HG03565 (cell line): Measurements from ENCODE around the gene TMEM178A.
"Not testable (repeated sequence)": the region's sequence is repeated elsewhere in the genome, so short reads cannot be mapped to it uniquely, and the experiment has no call there.

ENCODE experiments used
- ATAC-seq: cut with Tn5 transposase; IDR thresholded peaks from one replicate; pipeline ENCODE4 v1.9.1; 2021; ENCODE audit warnings: mild to moderate bottlenecking, moderate library complexity; ENCODE audit not compliant: unreplicated experiment

The TMEM178A gene

DNA sequence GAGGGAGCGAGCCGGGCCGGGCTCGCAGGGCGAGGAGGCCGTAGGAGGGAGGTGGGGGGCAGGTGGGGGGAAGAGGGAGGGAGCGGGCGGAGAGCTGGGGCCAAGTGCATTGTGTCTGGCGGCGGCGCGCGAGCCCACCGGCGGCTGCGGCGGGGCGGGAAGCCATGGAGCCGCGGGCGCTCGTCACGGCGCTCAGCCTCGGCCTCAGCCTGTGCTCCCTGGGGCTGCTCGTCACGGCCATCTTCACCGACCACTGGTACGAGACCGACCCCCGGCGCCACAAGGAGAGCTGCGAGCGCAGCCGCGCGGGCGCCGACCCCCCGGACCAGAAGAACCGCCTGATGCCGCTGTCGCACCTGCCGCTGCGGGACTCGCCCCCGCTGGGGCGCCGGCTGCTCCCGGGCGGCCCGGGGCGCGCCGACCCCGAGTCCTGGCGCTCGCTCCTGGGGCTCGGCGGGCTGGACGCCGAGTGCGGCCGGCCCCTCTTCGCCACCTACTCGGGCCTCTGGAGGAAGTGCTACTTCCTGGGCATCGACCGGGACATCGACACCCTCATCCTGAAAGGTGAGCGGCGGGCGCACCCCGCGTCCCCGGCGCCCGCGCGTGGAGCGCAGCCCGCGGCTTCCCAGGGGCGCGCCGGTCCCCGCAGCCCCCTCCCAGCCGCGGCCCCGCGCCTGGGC lies at the start of gene TMEM178A:
TMEM178A (plus strand) TSS at position 107 of the 680 bp plus-strand sequence; CDS start at position 165, 58 bp downstream.
- no peak for ATAC-seq

DNA sequence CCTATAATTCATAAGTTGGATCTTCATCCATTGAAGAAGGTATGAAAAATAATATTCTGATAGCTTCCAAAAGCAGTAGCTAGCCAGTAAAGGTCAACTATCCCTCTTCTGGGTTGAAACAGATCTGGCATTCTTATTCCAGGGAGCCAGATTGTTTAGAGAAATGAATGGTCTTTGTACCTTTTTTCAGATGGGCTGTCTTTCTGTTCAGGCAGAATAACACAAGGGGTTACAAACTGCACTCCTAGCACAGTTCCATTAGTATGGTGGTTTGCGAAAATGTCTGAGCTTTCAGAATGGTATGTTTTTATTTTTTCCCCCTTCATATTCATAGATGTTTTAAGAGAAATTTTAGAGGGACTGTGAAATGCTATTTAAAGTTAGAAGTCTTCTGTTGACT lies 47.5 kb upstream of the TMEM178A start:
- no peak for ATAC-seq

DNA sequence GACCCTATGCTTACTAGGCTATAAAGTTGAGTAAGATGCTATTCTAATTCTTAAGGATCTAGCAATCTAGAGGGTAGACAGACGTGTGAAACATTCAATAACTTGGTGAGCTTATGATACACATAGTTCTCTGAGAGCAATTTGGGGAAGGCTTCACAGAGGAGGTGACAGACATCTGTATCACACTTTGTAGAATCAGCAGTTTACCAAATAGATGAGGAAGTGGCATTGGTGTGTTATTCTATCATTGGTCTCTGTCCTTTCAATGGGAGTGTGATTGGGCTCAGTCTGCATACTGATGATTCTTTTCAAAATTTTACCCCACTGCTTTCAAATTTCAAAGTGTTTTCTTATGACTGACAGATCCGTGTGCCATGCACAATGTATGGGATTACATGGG lies 47.0 kb upstream of the TMEM178A start:
- ATAC-seq: no peak

DNA sequence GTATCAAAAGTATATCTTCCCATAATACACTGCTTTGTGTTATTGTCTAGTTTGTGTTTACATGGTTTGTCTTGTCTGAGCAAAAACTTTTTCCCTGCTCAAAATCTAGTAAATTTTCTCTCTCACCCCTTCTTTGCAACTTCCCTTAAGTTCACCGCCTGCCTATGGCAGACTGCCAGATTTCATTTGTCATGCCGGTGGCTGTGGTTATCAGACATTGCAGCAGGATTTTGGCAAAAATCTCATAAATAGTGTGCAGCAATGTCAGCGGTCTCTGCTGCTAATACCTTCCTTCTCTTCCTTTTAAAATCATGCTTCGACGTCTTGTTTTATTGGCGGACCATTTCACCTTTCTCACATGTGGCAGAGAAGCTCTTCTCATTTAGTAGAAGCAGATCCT lies 45.6 kb upstream of the TMEM178A start:
- no peak for ATAC-seq

DNA sequence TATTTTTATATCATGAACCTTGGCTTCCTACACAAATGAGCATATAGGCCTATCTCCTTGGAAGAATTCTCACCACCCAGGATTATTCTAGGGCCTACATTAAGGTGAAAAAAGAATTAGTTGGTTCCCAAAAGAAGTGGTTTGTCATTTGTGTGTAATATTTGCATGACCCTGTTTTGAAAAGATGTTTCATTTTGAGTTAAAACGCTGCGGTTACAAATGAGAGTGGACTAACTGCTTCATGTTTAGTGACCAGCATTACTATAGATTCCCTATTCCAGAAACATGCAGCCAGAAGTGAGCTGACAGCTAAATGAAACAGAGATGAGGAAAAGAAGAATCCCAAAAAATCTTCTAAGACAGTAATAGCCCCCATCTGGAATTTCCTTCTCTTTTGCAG lies 44.1 kb upstream of the TMEM178A start:
- no peak for ATAC-seq

DNA sequence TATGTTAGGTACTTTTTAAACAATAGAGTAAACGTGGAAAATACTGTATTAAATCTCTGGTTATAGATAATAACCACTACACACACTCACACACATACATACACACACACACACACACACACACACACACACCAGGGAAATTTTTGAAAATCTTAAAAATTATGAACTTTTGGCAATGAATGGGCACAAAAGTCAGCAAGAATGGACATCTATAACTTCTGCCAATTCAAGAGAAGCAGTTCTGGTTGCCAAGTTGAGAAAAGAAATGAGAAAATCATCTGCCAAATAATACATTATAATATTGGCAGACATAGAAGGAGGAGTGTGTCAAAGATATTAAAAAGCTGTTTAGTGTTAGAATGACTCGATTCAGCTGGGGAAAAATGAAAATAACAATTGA lies 42.9 kb upstream of the TMEM178A start:
- ATAC-seq: no peak

DNA sequence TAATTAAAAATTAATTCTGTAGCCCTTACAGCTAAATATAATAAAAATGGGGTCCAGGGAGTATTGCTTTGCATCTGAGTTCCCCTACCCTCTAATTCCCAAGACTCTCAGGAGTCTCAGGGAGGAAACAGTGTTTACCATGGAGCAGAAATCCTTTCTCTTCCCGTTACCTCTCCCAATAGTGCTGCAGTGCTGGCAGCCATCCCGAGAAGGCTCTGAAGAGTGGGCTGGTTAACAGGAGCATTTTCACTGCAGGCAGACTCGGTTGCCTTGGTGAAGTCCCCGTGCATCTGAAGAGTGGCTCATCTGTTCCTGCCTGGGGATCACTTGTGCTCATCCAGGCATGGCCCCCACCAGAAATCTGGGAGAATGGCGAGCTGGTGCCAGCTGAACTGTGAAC lies 41.8 kb upstream of the TMEM178A start:
- no peak for ATAC-seq

DNA sequence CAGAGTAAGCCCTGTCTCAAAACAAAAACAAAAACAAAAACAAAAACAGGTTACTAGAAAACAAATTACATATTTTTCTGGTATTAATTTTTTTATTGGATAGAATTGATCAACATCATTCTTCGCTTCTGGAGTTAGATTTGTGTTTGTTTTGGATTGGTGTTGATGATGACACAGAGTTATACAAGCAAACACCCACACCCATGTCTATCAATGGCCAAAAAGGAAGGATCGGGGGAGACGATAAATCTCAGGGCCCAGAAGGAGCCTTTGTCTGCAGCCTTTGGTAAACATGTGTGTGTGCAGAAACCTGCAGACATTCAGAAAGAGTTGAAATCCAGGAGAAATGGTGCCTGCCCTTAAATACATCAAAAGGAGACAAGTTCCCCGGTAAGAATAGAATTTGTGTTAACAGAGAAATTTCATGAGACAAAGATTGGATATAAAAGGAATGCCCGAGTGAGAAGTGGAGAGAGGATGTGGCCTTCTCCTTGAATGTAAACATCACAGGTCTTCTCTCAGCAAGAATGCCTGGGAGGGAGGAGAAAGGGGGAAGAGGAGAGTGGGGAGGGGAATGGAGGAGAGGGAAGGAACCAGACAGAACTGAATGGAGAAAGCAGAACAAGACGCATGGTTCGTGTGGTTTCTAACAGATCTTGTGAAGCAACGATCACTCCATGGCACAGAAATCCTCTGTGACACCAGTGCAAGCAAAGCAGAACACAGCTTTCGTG lies 40.4 kb upstream of the TMEM178A start:
- no peak for ATAC-seq

DNA sequence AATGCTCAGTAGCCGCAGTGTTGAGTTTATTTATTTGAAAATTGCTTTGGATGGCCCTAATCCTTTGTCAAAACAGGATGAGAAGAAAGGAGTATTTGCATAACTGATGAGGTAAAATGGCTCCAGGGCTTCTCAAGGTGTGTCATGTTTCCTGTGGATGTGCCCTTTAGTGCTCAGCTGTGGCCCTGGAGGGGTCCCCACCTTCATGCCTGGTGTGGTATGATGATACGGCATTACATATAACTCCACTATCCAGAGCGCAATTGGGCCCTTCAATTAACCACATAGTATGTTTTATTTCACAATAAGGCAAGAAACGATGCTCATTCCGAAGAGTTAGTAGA lies 39.8 kb upstream of the TMEM178A start:
- no peak for ATAC-seq

DNA sequence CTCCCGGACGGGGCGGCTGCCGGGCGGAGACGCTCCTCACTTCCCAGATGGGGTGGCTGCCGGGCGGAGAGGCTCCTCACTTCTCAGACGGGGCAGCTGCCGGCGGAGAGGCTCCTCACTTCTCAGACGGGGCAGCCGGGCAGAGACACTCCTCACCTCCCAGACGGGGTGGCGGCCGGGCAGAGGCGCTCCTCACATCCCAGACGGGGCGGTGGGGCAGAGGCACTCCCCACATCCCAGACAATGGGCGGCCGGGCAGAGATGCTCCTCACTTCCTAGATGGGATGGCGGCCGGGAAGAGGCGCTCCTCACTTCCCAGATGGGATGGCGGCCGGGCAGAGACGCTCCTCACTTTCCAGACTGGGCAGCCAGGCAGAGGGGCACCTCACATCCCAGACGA lies 37.4 kb upstream of the TMEM178A start:
- ATAC-seq: not testable (repeated sequence)

DNA sequence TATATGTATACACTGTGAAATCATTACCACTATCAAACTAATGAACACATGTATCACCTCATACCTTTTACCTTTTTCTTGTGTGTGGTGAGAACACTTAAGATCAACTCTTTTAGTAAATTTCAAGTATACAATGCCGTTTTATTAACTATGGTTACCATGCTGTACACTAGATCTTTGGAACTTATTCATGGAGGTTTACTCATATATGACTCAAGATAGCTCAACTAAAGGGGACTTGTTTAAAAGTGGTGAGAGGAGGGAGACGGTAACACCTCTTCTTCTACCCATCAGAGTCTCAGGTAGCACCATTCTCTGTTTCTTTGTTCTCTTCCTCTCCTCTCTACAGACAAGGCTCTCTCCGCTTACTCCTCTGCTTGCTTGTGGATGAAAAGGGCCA lies 36.1 kb upstream of the TMEM178A start:
- no peak for ATAC-seq

DNA sequence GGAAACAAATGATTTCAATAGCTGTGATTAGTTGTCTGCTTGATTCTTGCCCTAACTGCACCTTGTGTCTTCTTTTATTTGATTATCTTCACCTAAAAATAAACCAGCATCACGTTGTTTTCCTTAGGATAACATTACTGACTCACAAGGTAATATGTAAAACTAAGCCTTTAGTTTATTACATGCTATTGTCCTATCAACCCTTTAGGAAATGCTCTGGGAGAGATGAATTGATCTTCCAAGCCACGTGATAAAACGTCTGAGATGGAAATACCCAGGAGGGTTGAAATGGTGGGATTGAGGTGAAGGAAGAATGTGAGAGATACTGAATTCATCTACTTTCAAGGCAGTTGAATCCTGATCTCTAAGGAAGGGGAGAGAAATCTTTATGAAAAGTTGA lies 34.5 kb upstream of the TMEM178A start:
- no peak for ATAC-seq

DNA sequence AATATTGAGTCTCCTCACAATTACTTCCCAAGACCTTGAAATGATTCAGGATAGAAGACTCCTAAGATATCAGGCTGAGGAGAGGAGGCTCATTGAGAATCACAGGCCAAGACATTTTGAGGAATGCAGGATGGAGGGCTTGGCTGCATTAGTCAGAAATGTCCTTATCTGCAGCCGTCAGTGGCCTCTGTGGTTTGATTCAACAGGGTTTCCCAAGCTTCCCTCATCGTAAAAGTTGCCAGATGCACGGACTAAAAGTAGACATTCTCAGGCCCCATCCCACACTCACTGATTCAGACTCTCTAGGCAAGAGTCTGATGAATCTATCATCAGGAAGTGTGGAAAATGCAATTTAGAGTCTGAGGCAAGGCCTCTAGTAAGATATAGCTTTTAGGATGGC lies 34.0 kb upstream of the TMEM178A start:
- no peak for ATAC-seq

DNA sequence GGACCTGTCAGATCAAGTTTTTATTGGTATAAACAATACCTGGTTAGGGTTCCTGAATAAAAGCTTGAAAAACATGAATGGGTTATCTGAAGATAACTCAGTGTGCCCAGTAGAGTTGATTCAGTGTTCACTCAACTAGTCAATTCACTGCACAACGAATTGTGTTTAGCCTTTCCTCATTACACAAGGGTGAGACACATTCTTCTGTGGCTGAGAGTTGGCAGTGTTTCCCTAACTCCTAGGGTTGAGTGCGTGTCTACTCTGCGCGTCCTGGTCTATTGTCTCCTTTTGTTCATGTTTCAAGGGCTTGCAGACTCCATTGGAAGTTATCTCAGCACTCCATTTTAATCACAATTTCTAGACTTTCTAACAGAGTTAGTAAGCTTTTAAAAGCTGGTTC lies 32.8 kb upstream of the TMEM178A start:
- no peak for ATAC-seq

DNA sequence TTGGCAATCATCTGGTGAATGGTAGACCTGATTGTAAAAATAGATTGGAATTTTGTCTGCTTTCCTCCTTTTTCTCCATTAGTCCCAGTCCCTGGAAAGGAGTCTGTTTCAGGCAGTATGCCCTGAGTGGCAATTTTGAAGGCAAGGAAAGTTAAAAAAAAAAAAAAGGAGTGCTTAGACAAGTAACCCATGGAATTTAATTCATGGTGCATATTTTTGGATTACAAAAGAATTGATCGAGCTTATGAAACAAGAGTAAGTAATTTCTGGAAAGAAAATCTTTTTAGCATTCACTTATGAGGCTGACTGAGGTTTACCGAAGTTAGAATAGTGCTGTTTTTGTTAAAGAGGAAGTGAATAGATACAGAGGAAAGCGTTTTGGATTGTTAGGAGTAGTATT lies 29.4 kb upstream of the TMEM178A start:
- ATAC-seq: no peak

DNA sequence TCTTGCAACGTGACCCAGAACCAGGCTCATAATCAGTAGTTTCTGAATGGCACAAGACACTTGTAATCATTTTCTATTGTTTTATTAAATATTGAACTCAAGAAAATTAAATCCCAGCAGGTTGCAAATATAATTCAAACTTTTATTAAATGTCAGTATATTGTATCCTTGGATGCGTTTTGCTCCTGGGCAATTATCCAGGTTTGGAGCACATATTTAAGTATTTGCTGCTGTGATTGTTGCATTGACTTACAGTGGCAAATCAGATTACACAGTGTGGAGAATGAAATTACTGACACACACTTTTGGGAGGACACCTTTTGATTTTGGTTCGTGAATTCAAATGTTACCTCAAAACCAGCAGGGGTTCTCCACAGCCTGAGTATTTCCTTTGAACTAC lies 27.1 kb upstream of the TMEM178A start:
- no peak for ATAC-seq

DNA sequence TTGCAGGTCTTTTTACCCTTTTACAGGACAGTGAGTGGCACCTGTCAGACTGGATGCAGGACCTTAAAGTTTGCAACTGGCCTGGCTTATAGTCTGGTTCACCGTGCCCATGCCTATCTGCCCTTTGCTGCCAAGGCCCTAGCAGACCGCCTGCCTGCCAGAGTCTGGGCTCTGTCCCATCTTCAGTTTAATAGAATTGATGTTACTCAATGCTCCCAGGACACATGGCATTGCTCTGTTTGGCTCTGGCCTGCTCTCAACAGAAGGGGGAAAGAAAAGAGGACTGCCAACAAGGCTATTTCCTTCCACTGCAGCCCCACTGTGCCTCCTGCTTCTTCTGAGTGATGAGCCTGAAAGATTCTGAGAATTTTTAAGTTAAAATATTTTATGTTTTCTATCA lies 25.6 kb upstream of the TMEM178A start:
- no peak for ATAC-seq

DNA sequence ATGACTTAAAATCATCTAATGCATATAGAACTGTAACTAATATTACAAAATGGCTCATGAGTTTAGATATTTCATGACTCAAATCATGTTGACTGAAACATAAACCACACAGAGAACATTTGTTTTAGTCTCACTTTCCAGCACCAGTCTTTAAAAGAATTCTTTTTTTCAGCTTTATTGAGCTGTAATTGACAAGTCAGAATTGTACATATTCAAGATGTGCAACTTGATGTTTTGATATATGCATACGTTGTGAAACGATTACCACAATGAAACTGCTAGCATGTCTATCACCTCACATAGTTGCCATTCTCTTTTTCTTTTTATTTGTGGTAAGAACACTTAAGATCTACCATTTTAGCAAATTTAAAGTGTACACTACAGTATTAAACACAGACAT lies 25.0 kb upstream of the TMEM178A start:
- no peak for ATAC-seq

DNA sequence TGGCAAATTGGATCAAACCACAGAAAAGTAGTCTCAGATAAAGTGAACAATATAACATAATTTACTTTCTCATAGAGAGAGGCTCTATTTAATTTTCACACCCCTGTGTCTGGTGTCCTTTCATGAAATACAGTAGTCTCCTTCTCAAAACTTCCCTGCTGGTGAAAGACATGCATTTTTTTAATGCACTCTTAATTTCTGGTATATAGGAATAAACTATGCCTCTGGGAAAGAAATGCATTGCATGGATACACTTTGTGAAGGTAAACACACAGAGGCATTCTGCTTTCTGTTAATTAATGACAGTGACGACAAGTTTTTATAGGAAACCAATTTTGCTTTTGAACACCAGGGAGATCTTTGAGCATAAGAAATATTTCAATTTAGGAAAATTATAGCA lies 24.1 kb upstream of the TMEM178A start:
- no peak for ATAC-seq

DNA sequence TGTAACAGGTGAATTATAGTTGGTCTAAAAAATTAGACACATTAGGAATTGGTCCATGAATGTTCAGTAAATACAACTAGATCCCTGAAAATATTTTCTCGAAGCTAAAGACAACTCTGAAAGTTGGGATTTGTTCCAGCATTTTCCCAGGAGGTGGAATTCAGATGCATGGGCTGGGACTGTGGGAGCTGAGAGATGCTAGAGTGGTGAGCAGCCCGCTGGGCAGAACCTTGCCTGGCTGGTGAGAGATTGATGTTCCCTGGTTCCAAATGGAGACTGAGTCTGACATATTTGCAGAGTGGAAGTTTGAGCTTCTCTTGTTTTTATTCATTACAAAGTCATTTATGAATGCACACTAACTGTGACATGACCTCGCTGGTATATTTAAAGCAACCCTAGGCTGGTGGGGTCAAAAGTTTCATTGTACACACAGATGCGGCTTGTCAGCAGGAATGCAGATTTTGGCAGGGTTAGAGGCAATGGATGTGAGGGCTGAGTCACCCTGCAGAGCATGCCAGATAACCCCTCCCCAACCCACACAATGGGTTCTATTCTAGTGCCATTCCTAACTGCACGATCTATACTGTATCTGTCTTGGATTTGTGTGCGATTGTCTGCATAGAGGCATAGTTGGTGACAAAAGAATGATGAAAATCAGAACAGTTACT lies 23.5 kb upstream of the TMEM178A start:
- no peak for ATAC-seq

DNA sequence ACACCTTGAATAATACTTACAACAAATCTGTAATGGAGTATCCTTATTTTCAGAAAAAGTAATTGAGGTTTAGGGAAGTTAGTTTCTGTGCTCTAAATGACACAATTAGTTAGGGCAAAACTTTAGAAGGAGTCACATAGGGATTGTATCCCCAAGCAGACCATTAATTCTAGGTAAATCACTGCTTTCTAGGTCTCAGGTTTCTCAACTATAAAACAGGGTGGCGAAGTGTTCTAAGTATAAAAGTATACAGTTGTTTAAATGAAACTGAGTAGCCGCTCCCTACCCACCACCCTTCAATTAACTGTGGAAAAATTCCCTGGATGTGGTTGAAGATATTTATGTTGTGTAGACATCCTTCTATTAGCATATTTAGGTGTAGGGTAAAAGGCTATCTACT lies 19.9 kb upstream of the TMEM178A start:
- ATAC-seq: no peak

DNA sequence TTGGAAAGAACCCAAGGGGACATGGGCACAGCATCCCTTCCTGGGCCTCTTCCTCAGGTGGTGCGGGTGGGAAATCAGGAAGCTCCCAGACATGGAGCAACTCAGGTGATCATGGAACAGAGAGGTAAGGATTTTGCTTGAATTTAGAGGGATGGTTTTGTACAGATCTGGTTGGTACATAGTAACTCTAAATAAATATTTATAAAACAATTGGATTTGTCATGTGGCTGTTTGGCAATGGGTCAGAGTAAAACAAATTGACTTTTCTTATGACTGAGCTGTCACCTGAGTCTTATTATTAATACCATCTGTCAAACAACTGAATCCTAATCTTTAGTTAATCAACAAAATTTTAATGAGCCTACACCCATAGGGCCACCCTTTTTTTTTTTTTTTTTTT lies 19.4 kb upstream of the TMEM178A start:
- no peak for ATAC-seq
